NCI-H226 (cell line): ENCODE results near the gene IL36G.
"Not testable (repeated sequence)": the region's sequence is repeated elsewhere in the genome, so short reads cannot be mapped to it uniquely, and the experiment has no call there.

Experiments
- DNase-seq: peaks from one replicate; pipeline ENCODE4 v3.0.0-alpha.2; 2015

The IL36G gene

GRCh38 chr2:112977559-112978056 lies at the start of gene IL36G:
Gene IL36G, plus strand, starts transcription at chr2:112978006. Its CDS starts 633 bp downstream, at chr2:112978639.
- no peak for DNase-seq

- no peak for DNase-seq
These were observed 44.5 kb upstream of the IL36G start for GRCh38 chr2:112933261-112933660.

GRCh38 chr2:112934117-112934516 lies 43.7 kb upstream of the IL36G start:
- not testable (repeated sequence) for DNase-seq

GRCh38 chr2:112936927-112937232 lies 40.9 kb upstream of the IL36G start:
- DNase-seq, result no peak

GRCh38 chr2:112938904-112939303 lies 38.9 kb upstream of the IL36G start:
- peak; percentile 30 for DNase-seq

GRCh38 chr2:112939425-112939824 lies 38.4 kb upstream of the IL36G start:
- DNase-seq, result no peak

GRCh38 chr2:112940859-112941625 lies 36.8 kb upstream of the IL36G start:
- DNase-seq, result no peak

GRCh38 chr2:112941753-112942653 lies 35.8 kb upstream of the IL36G start:
- DNase-seq, result peak; percentile 61

- DNase-seq, result no peak
These were observed 35.2 kb upstream of the IL36G start for GRCh38 chr2:112942654-112943002.

- DNase-seq, result no peak
These were observed 32.8 kb upstream of the IL36G start for GRCh38 chr2:112944971-112945370.

- DNase-seq, result no peak
These were observed 31.7 kb upstream of the IL36G start for GRCh38 chr2:112946086-112946485.

- DNase-seq, result no peak
These were observed 30.4 kb upstream of the IL36G start for GRCh38 chr2:112947374-112947773.

GRCh38 chr2:112949456-112949855 lies 28.4 kb upstream of the IL36G start:
- DNase-seq, result no peak

GRCh38 chr2:112954364-112954763 lies 23.4 kb upstream of the IL36G start:
- DNase-seq, result no peak

- no peak for DNase-seq
These were observed 20.3 kb upstream of the IL36G start for GRCh38 chr2:112957511-112957910.

- no peak for DNase-seq
These were observed 19.2 kb upstream of the IL36G start for GRCh38 chr2:112958428-112959108.

- DNase-seq, result no peak
These were observed 18.5 kb upstream of the IL36G start for GRCh38 chr2:112959109-112959812.

- DNase-seq, result no peak
These were observed 17.5 kb upstream of the IL36G start for GRCh38 chr2:112960230-112960825.

- DNase-seq, result no peak
These were observed 15.3 kb upstream of the IL36G start for GRCh38 chr2:112962308-112963175.

GRCh38 chr2:112967023-112967422 lies 10.8 kb upstream of the IL36G start:
- DNase-seq, result no peak

- DNase-seq, result no peak
These were observed 5.3 kb upstream of the IL36G start for GRCh38 chr2:112972423-112973086.
